Esophagus muscularis mucosa (tissue), 3 donors: ENCODE measurements around the gene CLTRN.

Experiments
- POLR2A ChIP-seq: fragments of 450-650 bp; IDR thresholded peaks from one replicate; pipeline ENCODE4 v1.6.1; 2017; ENCODE audit warnings: antibody characterized with exemption, moderate library complexity, mild to moderate bottlenecking, low read depth
- TF ChIP-seq, protein P1 (sequence below), 3 experiments: fragments of 200-600 bp in 2 of 3; fragments of 450-650 bp in 1 of 3; sonication (generic) in 2 of 3; IDR thresholded peaks; one replicate each; pipeline ENCODE4 v1.5.1; 2017 to 2019; ENCODE audit warnings: antibody characterized with exemption in 3 of 3, mild to moderate bottlenecking in 2 of 3, moderate library complexity in 1 of 3

DNA sequence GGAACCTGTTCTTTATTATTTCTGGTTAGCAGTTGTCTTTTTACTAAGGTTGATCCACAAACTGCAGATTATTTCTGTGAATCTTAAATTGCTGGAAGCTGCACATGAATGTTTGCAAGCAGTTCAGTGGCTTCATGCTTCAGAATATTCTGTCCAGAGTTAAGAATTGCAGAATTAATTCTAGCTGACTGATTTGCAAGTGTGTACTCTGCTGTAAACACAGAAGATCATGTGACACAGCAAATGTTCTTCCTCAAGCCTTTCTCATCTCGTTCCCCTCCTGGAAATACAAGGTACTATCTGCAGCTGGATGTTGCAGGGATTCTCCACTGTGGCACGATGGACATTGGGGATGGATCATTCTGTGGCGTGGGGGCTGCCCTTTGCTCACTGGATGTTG, 16.8 kb upstream of the CLTRN start:
- TF ChIP-seq, protein P1, sequence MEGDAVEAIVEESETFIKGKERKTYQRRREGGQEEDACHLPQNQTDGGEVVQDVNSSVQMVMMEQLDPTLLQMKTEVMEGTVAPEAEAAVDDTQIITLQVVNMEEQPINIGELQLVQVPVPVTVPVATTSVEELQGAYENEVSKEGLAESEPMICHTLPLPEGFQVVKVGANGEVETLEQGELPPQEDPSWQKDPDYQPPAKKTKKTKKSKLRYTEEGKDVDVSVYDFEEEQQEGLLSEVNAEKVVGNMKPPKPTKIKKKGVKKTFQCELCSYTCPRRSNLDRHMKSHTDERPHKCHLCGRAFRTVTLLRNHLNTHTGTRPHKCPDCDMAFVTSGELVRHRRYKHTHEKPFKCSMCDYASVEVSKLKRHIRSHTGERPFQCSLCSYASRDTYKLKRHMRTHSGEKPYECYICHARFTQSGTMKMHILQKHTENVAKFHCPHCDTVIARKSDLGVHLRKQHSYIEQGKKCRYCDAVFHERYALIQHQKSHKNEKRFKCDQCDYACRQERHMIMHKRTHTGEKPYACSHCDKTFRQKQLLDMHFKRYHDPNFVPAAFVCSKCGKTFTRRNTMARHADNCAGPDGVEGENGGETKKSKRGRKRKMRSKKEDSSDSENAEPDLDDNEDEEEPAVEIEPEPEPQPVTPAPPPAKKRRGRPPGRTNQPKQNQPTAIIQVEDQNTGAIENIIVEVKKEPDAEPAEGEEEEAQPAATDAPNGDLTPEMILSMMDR (IDR thresholded peaks at IDR 0.05): no peak
- no peak for TF ChIP-seq POLR2A
